Uterus (tissue), 4 donors: Measurements from ENCODE around the gene NLRP12. TPM values are rescaled to one million over a fixed set of nuclear protein-coding genes. Genes with fewer than 3 reads are reported as not detected.
A peak's percentile ranks its signal among the peaks of the same experiment; 100 is the strongest.

ENCODE experiments used
- DNase-seq, 2 donors: peaks; one replicate each; pipeline ENCODE4 v3.0.0-alpha.2; 2019 to 2020
- H3K27ac ChIP-seq, 2 donors: fragments of 200-600 bp; sonication (generic); 1 replicate in 1 of 2; 2 replicates in 1 of 2; pipeline ENCODE4 v1.5.1; 2016 to 2018
- H3K27me3 ChIP-seq, 2 donors: fragments of 200-600 bp; sonication (generic); one replicate each; pipeline ENCODE4 v1.5.1; 2018 to 2019; ENCODE audit warnings: control low read depth in 1 of 2
- H3K36me3 ChIP-seq, 2 donors: fragments of 200-600 bp; sonication (generic); one replicate each; pipeline ENCODE4 v1.5.1; 2019; ENCODE audit warnings: control low read depth in 1 of 2
- H3K4me1 ChIP-seq, 2 donors: fragments of 200-600 bp; sonication (generic); one replicate each; pipeline ENCODE4 v1.5.1; 2018 to 2019; ENCODE audit warnings: control low read depth in 1 of 2
- H3K4me3 ChIP-seq, 2 donors: fragments of 200-600 bp; sonication (generic); 1 replicate in 1 of 2; 2 replicates in 1 of 2; pipeline ENCODE4 v1.5.1; 2018 to 2019; ENCODE audit warnings: mild to moderate bottlenecking in 1 of 2
- H3K9me3 ChIP-seq, 2 donors: fragments of 200-600 bp; sonication (generic); one replicate each; pipeline ENCODE4 v1.5.1; 2019; ENCODE audit warnings: control low read depth in 1 of 2
- CTCF ChIP-seq, 4 experiments: fragments of 200-600 bp in 2 of 4; fragments of 450-650 bp in 2 of 4; sonication (generic) in 2 of 4; IDR thresholded peaks; one replicate each; pipeline ENCODE4 v1.5.1; 2016 to 2019; ENCODE audit warnings: antibody characterized with exemption in 4 of 4, mild to moderate bottlenecking in 2 of 4, moderate library complexity in 1 of 4
- POLR2A ChIP-seq, 2 donors: fragments of 450-650 bp; IDR thresholded peaks; one replicate each; pipeline ENCODE4 v1.6.1; 2016; ENCODE audit warnings: antibody characterized with exemption in 2 of 2, mild to moderate bottlenecking in 1 of 2, moderate library complexity in 1 of 2
- intact Hi-C: fragments of 100-400 bp; cut with DNase I; formaldehyde crosslinking; loops from one replicate; pipeline ENCODE4 v1.15.1; 2023; ENCODE audit warnings: low total_unique reads
- total RNA-seq, 4 donors: library from RNA; depleted of rRNA in 3 of 4; stranded (reverse); fragments of >200 nt in 3 of 4; gene quantifications; one replicate each; pipeline versions ENCODE4 v1.1.0 to v1.2.4, GENCODE V29; 2014 to 2023
- donor health status: DM: yes; HTN: yes; CAD: no.

NLRP12 gene
- total RNA-seq, 4 donors from 2014 or later, result 0.34 to 0.90 (median 0.59) TPM; not detected in 1

GRCh38 chr19:53865918-53866864 is 42.1 kb upstream of the NLRP12 start:
- TF ChIP-seq POLR2A (IDR thresholded peaks at IDR 0.05), result peak in 1 of 2 donors; percentile 65
- no peak for TF ChIP-seq CTCF (IDR thresholded peaks at IDR 0.05)
- Histone ChIP-seq H3K9me3 (no peaks in the 10 kb centered on the region), H3K4me1 (no peaks in the 10 kb centered on the region), H3K4me3 (peak overlapping the region; percentile 74 to 92), H3K27ac (peak overlapping the region; percentile 86 to 99), H3K27me3 (no peaks in the 10 kb centered on the region), H3K36me3 (no peaks in the 10 kb centered on the region)
- DNase-seq, result peak; percentile 63 to 82
- intact Hi-C loops, result no loop called here

GRCh38 chr19:53865523-53865917 is 41.4 kb upstream of the NLRP12 start:
- Histone ChIP-seq H3K27me3 (no peaks in the 10 kb centered on the region), H3K9me3 (no peaks in the 10 kb centered on the region), H3K27ac (peak overlapping the region; percentile 86 to 99), H3K4me1 (no peaks in the 10 kb centered on the region), H3K4me3 (peak overlapping the region in 1 of 2 donors; percentile 92), H3K36me3 (no peaks in the 10 kb centered on the region)
- DNase-seq, result no peak
- TF ChIP-seq CTCF (IDR thresholded peaks at IDR 0.05), result no peak
- TF ChIP-seq POLR2A (IDR thresholded peaks at IDR 0.05), result no peak
- intact Hi-C loops, result no loop called here

GRCh38 chr19:53864308-53864836 is 40.3 kb upstream of the NLRP12 start:
- H3K27ac ChIP-seq, result no peak overlapping the region
- no peaks in the 10 kb centered on the region for H3K27me3 ChIP-seq
- no peaks in the 10 kb centered on the region for H3K4me1 ChIP-seq
- TF ChIP-seq POLR2A (IDR thresholded peaks at IDR 0.05) (no peak), CTCF (IDR thresholded peaks at IDR 0.05) (no peak)
- H3K4me3 ChIP-seq, result no peak overlapping the region
- no peaks in the 10 kb centered on the region for H3K9me3 ChIP-seq
- intact Hi-C loops, result no loop called here
- H3K36me3 ChIP-seq, result no peaks in the 10 kb centered on the region
- no peak for DNase-seq

- no peak for DNase-seq
- no peak overlapping the region for H3K27ac ChIP-seq
- no peaks in the 10 kb centered on the region for H3K27me3 ChIP-seq
- H3K4me1 ChIP-seq, result no peaks in the 10 kb centered on the region
- no peak overlapping the region for H3K4me3 ChIP-seq
- TF ChIP-seq POLR2A (IDR thresholded peaks at IDR 0.05) (no peak), CTCF (IDR thresholded peaks at IDR 0.05) (no peak)
- no peaks in the 10 kb centered on the region for H3K36me3 ChIP-seq
- intact Hi-C loops, result no loop called here
- H3K9me3 ChIP-seq, result no peaks in the 10 kb centered on the region
These were observed 29.6 kb upstream of the NLRP12 start for GRCh38 chr19:53853707-53854106.

GRCh38 chr19:53849237-53849676 is 25.1 kb upstream of the NLRP12 start:
- Histone ChIP-seq H3K27ac (peak overlapping the region; percentile 24 to 52), H3K36me3 (no peaks in the 10 kb centered on the region)

More at GRCh38 chr19:53849237-53849676, 25.1 kb upstream of the NLRP12 start:
- H3K4me3 ChIP-seq, result no peak overlapping the region
- DNase-seq, result no peak
- no peaks in the 10 kb centered on the region for H3K27me3 ChIP-seq
- intact Hi-C loops, result no loop called here
- no peaks in the 10 kb centered on the region for H3K4me1 ChIP-seq
- H3K9me3 ChIP-seq, result no peaks in the 10 kb centered on the region
- no peak for TF ChIP-seq CTCF (IDR thresholded peaks at IDR 0.05)
